Adrenal gland (tissue), 5 donors: ENCODE results near the gene RUNX1.

Experiments
- POLR2A ChIP-seq, 2 donors: fragments of 450-650 bp; IDR thresholded peaks; one replicate each; pipeline ENCODE4 v1.6.1; 2017; ENCODE audit warnings: antibody characterized with exemption in 2 of 2, mild to moderate bottlenecking in 2 of 2, moderate library complexity in 1 of 2
- TF ChIP-seq, protein P1 (sequence below), 6 experiments: fragments of 450-650 bp in 4 of 6; fragments of 200-600 bp in 2 of 6; sonication (generic) in 1 of 6; IDR thresholded peaks; 1 replicate in 5 of 6; 2 replicates in 1 of 6; pipeline versions ENCODE4 v1.5.1 to v1.8.0; 2016 to 2021; ENCODE audit warnings: antibody characterized with exemption in 6 of 6, mild to moderate bottlenecking in 2 of 6, moderate library complexity in 1 of 6
- donor health status: DM: no; HTN: no; CAD: no.

DNA sequence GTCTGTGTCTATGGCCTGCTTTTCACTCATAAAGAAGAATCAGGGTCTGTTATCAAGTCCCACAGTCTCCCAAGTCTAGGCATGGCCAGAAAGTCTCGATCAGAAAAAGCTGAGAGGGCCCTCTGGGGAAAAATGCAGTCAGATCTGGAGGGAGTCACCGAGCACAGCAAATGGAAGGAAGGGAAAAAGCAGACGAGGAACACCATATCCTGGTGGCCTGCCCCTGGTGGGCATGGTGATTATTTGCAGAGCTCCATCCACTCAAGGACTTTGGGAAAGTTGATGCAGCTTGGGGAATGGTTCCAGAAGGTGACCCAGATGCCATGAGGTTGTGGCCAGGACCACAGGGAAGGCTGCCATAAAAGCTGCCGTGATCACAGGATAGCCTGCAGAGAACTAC lies 191.2 kb downstream of the RUNX1 start:
- TF ChIP-seq POLR2A (IDR thresholded peaks at IDR 0.05): no peak
- TF ChIP-seq, protein P1, sequence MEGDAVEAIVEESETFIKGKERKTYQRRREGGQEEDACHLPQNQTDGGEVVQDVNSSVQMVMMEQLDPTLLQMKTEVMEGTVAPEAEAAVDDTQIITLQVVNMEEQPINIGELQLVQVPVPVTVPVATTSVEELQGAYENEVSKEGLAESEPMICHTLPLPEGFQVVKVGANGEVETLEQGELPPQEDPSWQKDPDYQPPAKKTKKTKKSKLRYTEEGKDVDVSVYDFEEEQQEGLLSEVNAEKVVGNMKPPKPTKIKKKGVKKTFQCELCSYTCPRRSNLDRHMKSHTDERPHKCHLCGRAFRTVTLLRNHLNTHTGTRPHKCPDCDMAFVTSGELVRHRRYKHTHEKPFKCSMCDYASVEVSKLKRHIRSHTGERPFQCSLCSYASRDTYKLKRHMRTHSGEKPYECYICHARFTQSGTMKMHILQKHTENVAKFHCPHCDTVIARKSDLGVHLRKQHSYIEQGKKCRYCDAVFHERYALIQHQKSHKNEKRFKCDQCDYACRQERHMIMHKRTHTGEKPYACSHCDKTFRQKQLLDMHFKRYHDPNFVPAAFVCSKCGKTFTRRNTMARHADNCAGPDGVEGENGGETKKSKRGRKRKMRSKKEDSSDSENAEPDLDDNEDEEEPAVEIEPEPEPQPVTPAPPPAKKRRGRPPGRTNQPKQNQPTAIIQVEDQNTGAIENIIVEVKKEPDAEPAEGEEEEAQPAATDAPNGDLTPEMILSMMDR (IDR thresholded peaks at IDR 0.05): no peak
